GM13976 (cell line): ENCODE measurements around the gene HECTD3.

Source experiments
- DNase-seq: peaks from one replicate; pipeline ENCODE4 v3.0.0; 2012; ENCODE audit warnings: low spot score
- CTCF ChIP-seq: IDR thresholded peaks from 2 replicates; pipeline ENCODE4 v1.5.1; 2012; ENCODE audit warnings: borderline replicate concordance, mild to moderate bottlenecking; ENCODE audit not compliant: insufficient read depth; ENCODE audit errors: extremely low read depth, missing control alignments, control extremely low read depth
- in situ Hi-C: fragments of 300-500 bp; cut with MboI; formaldehyde crosslinking; loops from one replicate; pipeline ENCODE4 v1.12.0; 2022; ENCODE audit warnings: low sequenced_read_pairs, mixed read lengths, inconsistent platforms; ENCODE audit not compliant: unreplicated experiment

The HECTD3 gene

DNA sequence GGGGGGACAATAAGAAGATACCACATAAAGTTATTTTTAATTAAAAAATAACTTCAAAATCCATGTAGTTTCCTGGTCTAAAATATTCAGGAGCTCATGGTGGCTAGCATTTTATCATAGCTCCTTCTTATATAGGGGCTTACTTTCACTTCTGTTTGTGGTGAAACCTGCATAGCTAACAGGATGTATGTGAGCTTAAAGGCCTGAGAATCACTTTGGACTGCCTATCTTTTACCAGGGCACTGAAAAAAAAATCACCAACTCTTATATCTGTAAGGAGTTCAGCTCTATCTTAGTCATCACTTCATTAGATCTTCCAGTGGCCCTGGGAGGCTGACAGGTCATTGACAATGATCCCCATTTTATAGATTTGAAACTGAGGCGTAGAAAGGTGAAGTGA lies 22.2 kb upstream of the HECTD3 start:
- no peak for TF ChIP-seq CTCF
- DNase-seq: peak; percentile 69
- in situ Hi-C loops: loop anchor here (10.0 kb wide), 1 partner anchor 61 kb away; no protein-coding TSS in a partner anchor

DNA sequence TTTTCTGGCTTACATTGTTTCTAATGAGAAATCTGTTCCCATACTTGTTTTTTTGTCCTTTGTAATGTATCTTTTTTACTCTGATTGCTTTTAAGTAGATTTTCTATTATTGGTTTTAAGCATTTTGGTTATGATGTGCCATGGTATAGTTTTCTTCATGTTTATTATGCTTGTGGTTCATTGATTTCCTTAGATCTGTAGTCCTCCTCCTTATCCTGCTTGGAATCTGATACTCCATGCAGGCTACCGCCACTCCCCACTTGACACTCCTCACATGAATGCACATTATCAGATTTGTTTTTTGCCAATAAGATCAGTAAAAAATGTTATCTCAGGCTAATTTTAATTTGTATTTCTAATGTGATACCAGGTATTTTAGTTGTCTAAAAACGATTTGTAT lies 21.7 kb upstream of the HECTD3 start:
- DNase-seq: no peak
- in situ Hi-C loops: loop anchor here (10.0 kb wide), 1 partner anchor 62 kb away; no protein-coding TSS in a partner anchor
- TF ChIP-seq CTCF: no peak

- no peak for TF ChIP-seq CTCF
- no peak for DNase-seq
These were observed 15.3 kb upstream of the HECTD3 start for GRCh38 chr1:45026446-45026845.

GRCh38 chr1:45023663-45024062 lies 12.5 kb upstream of the HECTD3 start:
- in situ Hi-C loops: no loop called here
- TF ChIP-seq CTCF: no peak
- no peak for DNase-seq

More at GRCh38 chr1:45026446-45026845, 15.3 kb upstream of the HECTD3 start:
- in situ Hi-C loops: no loop called here

GRCh38 chr1:45018599-45019230 lies 7.6 kb upstream of the HECTD3 start:
- TF ChIP-seq CTCF: peak; percentile 58
- in situ Hi-C loops: loop anchor here (5.0 to 10.0 kb wide), 2 partner anchors 279 to 476 kb away; partner anchors contain the start of gene TESK2
- DNase-seq: no peak

- no peak for TF ChIP-seq CTCF
- no peak for DNase-seq
- in situ Hi-C loops: loop anchor here (5.0 to 10.0 kb wide), 2 partner anchors 281 to 478 kb away; partner anchors contain the start of gene TESK2
These were observed 5.6 kb upstream of the HECTD3 start for GRCh38 chr1:45016767-45017166.
